Gastroesophageal sphincter (tissue), 4 donors: ENCODE measurements around the gene DPEP2NB. TPM values are rescaled to one million over a fixed set of nuclear protein-coding genes. Genes with fewer than 3 reads are reported as not detected.
"Not testable (repeated sequence)": the region's sequence is repeated elsewhere in the genome, so short reads cannot be mapped to it uniquely, and the experiment has no call there.

Experiments
- ATAC-seq: fragments of 150-250 bp; one replicate; pipeline ENCODE4 v1.9.1; 2016; ENCODE audit warnings: mild to moderate bottlenecking, moderate library complexity
- H3K27ac ChIP-seq, 4 donors: fragments of 200-600 bp; sonication (generic) in 3 of 4; 1 replicate in 3 of 4; 2 replicates in 1 of 4; pipeline ENCODE4 v1.5.1; 2016 to 2019
- H3K27me3 ChIP-seq: fragments of 200-600 bp; sonication (generic); one replicate; pipeline ENCODE4 v1.5.1; 2019
- H3K36me3 ChIP-seq, 2 donors: fragments of 200-600 bp; sonication (generic); one replicate each; pipeline ENCODE4 v1.5.1; 2019; ENCODE audit warnings: control low read depth in 1 of 2
- H3K4me1 ChIP-seq, 3 donors: fragments of 200-600 bp; sonication (generic); 1 replicate in 2 of 3; 2 replicates in 1 of 3; pipeline ENCODE4 v1.5.1; 2016 to 2019; ENCODE audit warnings: control low read depth in 2 of 3
- H3K4me3 ChIP-seq, 2 donors: fragments of 200-600 bp; sonication (generic); one replicate each; pipeline ENCODE4 v1.5.1; 2019; ENCODE audit warnings: mild to moderate bottlenecking in 1 of 2, moderate library complexity in 1 of 2
- H3K9me3 ChIP-seq, 3 donors: fragments of 200-600 bp; sonication (generic); one replicate each; pipeline ENCODE4 v1.5.1; 2017 to 2019; ENCODE audit warnings: control low read depth in 2 of 3
- CTCF ChIP-seq, 4 experiments: fragments of 200-600 bp in 2 of 4; fragments of 450-650 bp in 2 of 4; sonication (generic) in 1 of 4; IDR thresholded peaks; one replicate each; pipeline ENCODE4 v1.5.1; 2017 to 2019; ENCODE audit warnings: antibody characterized with exemption in 4 of 4, mild to moderate bottlenecking in 2 of 4, moderate library complexity in 2 of 4
- EP300 ChIP-seq: sonication (generic); formaldehyde crosslinking; IDR thresholded peaks from one replicate; pipeline ENCODE4 v1.6.1; 2017; ENCODE audit warnings: antibody characterized with exemption, mild to moderate bottlenecking
- POLR2A ChIP-seq, 2 donors: fragments of 450-650 bp; IDR thresholded peaks; one replicate each; pipeline ENCODE4 v1.6.1; 2017; ENCODE audit warnings: antibody characterized with exemption in 2 of 2, mild to moderate bottlenecking in 2 of 2, moderate library complexity in 1 of 2
- POLR2AphosphoS5 ChIP-seq: sonication (generic); formaldehyde crosslinking; IDR thresholded peaks from one replicate; pipeline ENCODE4 v1.6.1; 2017; ENCODE audit warnings: antibody characterized with exemption
- WGBS, 2 donors: methylation state at CpG; one replicate each; pipeline ENCODE4 v1.1.5; 2018; ENCODE audit warnings: low coverage in 1 of 2; 5-methylcytosine and 5-hydroxymethylcytosine counted together
- total RNA-seq, 4 donors: library from RNA; depleted of rRNA; stranded (reverse); fragments of >200 nt; gene quantifications; one replicate each; pipeline ENCODE4 v1.1.0, GENCODE V29; 2016

Gene DPEP2NB
- total RNA-seq, 4 donors from 2014 or later: not detected

DNA sequence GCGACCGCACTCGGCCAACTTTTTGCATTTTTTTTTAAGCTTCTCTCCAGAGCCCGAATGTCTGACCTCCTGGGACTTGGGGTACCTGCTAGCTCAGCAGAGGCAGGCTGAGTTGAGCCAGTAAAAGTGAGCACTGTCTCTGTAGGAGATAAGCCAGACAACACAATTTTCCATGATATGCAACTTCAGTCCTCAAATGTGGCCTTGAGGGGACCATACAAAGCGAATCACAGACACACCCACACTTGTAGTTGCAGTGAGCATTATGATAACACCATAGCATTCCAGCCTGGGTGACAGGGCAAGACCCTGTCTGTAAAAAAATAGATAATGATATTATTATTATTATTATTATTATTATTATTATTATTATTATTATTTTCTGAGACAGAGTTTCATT lies 19.0 kb downstream of the DPEP2NB start:
- H3K4me3 ChIP-seq: no peak overlapping the region
- H3K36me3 ChIP-seq: no peaks in the 10 kb centered on the region
- WGBS, 2 donors: 89 to 93% methylated on average over 4 of the region's 5 CpGs
- no peaks in the 10 kb centered on the region for H3K9me3 ChIP-seq
- TF ChIP-seq CTCF (IDR thresholded peaks at IDR 0.05): no peak
- no peak for ATAC-seq
- no peak overlapping the region for H3K27ac ChIP-seq
- no peaks in the 10 kb centered on the region for H3K27me3 ChIP-seq
- H3K4me1 ChIP-seq: peaks cover 0 to 25% (median 10%) of the 10 kb centered on the region in 3 donors

GRCh38 chr16:67995423-67995822 lies 20.3 kb downstream of the DPEP2NB start:
- 81% methylated on average over 5 of the region's 5 CpGs; no CpG with 5 or more reads in 1 of the 2 donors for WGBS, 2 donors
- H3K9me3 ChIP-seq: no peaks in the 10 kb centered on the region
- no peak for ATAC-seq
- TF ChIP-seq EP300 (no peak), CTCF (IDR thresholded peaks at IDR 0.05) (no peak), POLR2AphosphoS5 (no peak), POLR2A (IDR thresholded peaks at IDR 0.05) (no peak)
- H3K4me1 ChIP-seq: peaks cover 0 to 25% (median 10%) of the 10 kb centered on the region in 3 donors
- no peaks in the 10 kb centered on the region for H3K36me3 ChIP-seq
- H3K27me3 ChIP-seq: no peaks in the 10 kb centered on the region
- no peak overlapping the region for H3K27ac ChIP-seq
- H3K4me3 ChIP-seq: no peak overlapping the region

DNA sequence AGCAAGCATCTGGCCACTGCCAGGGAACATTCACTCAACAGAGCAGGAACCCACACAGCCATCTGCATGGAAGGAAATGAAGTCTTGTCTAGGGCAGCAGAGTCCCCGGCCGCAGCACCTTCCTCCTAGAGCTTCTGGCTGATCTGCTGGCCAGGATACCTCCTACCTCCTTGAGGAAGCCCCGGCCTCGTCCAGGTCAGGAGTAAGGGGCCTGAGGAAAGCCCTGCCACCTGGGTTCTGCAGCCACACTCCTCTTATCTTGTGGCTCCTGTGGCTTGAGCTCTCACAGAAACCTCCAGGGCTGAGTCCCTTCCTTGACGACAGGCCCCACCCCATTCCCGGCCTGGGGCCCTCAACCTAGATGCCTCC lies 21.7 kb downstream of the DPEP2NB start:
- not testable (repeated sequence) for H3K36me3 ChIP-seq, ATAC-seq, H3K9me3 ChIP-seq, H3K27me3 ChIP-seq, H3K4me3 ChIP-seq
- 51% methylated on average over 2 of the region's 6 CpGs; no CpG with 5 or more reads in 1 of the 2 donors for WGBS, 2 donors
- Histone ChIP-seq H3K4me1 (peaks cover 0 to 17% (median 10%) of the 10 kb centered on the region in 3 donors), H3K27ac (peak overlapping the region in 2 of 4 donors; percentile 53 to 78)

GRCh38 chr16:67993207-67994039 lies 22.3 kb downstream of the DPEP2NB start:
- no peak for TF ChIP-seq POLR2AphosphoS5
- TF ChIP-seq CTCF (IDR thresholded peaks at IDR 0.05): peak in 3 of 4 experiments; percentile 96 to 99 (median 98)
- TF ChIP-seq POLR2A (IDR thresholded peaks at IDR 0.05): peak in 1 of 2 donors; percentile 24
- no peak for TF ChIP-seq EP300
- H3K27me3 ChIP-seq: no peaks in the 10 kb centered on the region
- peak; percentile 89 for ATAC-seq
- peak overlapping the region in 3 of 4 donors; percentile 53 to 78 (median 70) for H3K27ac ChIP-seq
- no peaks in the 10 kb centered on the region for H3K36me3 ChIP-seq
- H3K4me3 ChIP-seq: peak overlapping the region; percentile 4 to 40
- H3K4me1 ChIP-seq: peaks cover 0 to 17% (median 10%) of the 10 kb centered on the region in 3 donors
- WGBS, 2 donors: 0 to 40% methylated on average over 1 to 17 of the region's 39 CpGs
- no peaks in the 10 kb centered on the region for H3K9me3 ChIP-seq

DNA sequence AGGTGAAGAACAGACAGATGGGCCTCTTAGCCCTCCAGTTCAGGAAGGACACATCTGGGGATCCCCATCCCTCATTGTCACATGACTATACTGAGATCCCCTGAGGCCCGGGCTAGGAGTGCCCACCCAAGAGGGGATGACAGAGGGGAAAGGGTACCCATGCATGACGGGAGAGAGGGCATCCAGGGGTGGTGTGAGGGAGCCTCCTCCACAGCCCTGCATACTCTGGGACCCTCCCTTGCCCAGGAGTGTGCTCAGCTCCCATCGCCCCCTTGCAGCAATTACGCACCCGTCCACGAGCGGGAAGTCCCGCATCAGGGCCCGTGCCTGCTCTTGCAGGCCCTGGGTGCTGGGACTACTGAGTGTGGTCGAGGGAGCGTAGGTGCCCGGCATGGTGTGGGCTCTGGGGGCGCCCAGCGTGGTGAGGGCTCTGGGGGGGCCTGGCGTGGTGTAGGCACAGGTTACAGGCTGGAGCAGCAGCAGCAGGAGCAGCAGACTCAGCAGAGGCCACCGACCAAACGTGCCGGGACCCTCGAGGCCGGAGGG lies 23.0 kb downstream of the DPEP2NB start:
- Histone ChIP-seq H3K4me1 (peaks cover 0 to 17% (median 10%) of the 10 kb centered on the region in 3 donors), H3K9me3 (no peaks in the 10 kb centered on the region), H3K36me3 (no peaks in the 10 kb centered on the region), H3K27ac (peak overlapping the region in 3 of 4 donors; percentile 53 to 78 (median 70)), H3K27me3 (no peaks in the 10 kb centered on the region), H3K4me3 (no peak overlapping the region)
- ATAC-seq: no peak
- 75 to 83% methylated on average over 2 of the region's 20 CpGs for WGBS, 2 donors
- no peak for TF ChIP-seq CTCF (IDR thresholded peaks at IDR 0.05)
- no peak for TF ChIP-seq POLR2A (IDR thresholded peaks at IDR 0.05)
- TF ChIP-seq EP300: no peak
- no peak for TF ChIP-seq POLR2AphosphoS5
